Fibroblast of villous mesenchyme (primary cell): ENCODE results near the gene DDX31. TPM values are rescaled to one million over a fixed set of nuclear protein-coding genes. Genes with fewer than 3 reads are reported as not detected.

Experiments
- DNase-seq: peaks from one replicate; pipeline ENCODE4 v3.0.0-alpha.2; 2010; ENCODE audit warnings: low read depth
- H3K4me3 ChIP-seq: 2 replicates; pipeline ENCODE4 v1.5.1; 2011; ENCODE audit warnings: low read depth, mild to moderate bottlenecking, low read length
- total RNA-seq: library from RNA; depleted of rRNA; stranded (reverse); fragments of >200 nt; gene quantifications from 2 replicates; pipeline ENCODE4 v1.2.3, GENCODE V29; 2012
- TF ChIP-seq, protein P1 (sequence below): IDR thresholded peaks from 2 replicates; pipeline ENCODE4 v1.5.1; 2012; ENCODE audit warnings: low read depth, mild to moderate bottlenecking, low read length; ENCODE audit not compliant: insufficient read depth

Gene DDX31
- total RNA-seq, 1 donor = 19.4 TPM

- H3K4me3 ChIP-seq = no peak overlapping the region
- no peak for DNase-seq
- TF ChIP-seq, protein P1, sequence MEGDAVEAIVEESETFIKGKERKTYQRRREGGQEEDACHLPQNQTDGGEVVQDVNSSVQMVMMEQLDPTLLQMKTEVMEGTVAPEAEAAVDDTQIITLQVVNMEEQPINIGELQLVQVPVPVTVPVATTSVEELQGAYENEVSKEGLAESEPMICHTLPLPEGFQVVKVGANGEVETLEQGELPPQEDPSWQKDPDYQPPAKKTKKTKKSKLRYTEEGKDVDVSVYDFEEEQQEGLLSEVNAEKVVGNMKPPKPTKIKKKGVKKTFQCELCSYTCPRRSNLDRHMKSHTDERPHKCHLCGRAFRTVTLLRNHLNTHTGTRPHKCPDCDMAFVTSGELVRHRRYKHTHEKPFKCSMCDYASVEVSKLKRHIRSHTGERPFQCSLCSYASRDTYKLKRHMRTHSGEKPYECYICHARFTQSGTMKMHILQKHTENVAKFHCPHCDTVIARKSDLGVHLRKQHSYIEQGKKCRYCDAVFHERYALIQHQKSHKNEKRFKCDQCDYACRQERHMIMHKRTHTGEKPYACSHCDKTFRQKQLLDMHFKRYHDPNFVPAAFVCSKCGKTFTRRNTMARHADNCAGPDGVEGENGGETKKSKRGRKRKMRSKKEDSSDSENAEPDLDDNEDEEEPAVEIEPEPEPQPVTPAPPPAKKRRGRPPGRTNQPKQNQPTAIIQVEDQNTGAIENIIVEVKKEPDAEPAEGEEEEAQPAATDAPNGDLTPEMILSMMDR = no peak
Observed at GRCh38 chr9:132606066-132606465, 63.7 kb downstream of the DDX31 start.

GRCh38 chr9:132605387-132605786 lies 64.4 kb downstream of the DDX31 start:
- no peak overlapping the region for H3K4me3 ChIP-seq
- no peak for DNase-seq
- TF ChIP-seq, protein P1 = no peak

DNA sequence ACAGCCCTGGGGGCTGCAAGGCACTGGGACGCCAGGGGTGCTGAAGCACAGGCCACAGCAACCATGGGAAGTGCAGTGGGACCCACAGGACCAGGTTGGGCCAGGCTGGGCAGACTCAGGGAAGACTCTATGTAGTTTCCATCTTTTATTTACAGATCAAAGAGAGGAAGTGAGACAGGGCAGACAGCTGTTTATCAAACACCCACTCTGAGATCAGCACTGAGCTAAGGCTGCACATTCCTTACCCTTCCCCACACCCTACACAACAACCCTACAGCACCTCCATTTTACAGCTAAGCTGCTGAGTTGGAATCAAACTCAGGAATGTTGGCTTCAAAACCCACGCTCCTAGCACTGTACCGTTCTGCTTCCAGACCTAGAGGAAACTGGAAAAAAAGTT lies 67.6 kb downstream of the DDX31 start:
- no peak overlapping the region for H3K4me3 ChIP-seq
- TF ChIP-seq, protein P1 = no peak
- no peak for DNase-seq

DNA sequence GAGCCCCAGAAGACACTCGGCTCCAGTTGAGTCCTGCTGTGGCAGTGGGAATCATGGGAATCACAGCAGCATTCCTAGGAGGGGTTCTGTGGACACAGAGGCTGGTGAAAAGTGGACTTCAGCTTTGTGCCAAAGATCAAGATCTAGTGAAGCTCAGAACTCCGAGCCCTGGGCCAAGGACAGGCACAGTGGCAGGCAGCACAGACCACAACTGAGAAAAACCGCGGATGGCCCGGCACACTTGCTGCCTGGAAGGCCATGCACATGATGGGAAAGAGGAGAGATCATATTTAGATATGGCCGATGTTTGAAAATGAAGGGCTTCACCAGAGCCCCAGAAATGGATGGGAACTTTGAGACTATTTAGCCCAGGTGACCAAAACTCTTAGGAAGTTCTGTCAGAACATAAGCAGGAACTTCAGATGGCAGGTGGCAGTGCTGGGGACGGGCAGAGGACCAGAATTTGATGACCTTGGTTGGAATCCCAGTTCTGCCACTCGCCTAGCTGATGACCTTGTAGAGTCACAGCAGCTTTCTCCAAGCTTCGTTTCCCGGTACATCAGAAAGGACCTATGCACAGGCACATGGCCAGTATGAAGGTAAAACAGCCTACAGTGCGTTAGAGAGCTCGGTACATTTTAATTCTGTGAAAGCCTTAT lies 69.3 kb downstream of the DDX31 start:
- no peak for DNase-seq
- TF ChIP-seq, protein P1 = no peak
- no peak overlapping the region for H3K4me3 ChIP-seq

DNA sequence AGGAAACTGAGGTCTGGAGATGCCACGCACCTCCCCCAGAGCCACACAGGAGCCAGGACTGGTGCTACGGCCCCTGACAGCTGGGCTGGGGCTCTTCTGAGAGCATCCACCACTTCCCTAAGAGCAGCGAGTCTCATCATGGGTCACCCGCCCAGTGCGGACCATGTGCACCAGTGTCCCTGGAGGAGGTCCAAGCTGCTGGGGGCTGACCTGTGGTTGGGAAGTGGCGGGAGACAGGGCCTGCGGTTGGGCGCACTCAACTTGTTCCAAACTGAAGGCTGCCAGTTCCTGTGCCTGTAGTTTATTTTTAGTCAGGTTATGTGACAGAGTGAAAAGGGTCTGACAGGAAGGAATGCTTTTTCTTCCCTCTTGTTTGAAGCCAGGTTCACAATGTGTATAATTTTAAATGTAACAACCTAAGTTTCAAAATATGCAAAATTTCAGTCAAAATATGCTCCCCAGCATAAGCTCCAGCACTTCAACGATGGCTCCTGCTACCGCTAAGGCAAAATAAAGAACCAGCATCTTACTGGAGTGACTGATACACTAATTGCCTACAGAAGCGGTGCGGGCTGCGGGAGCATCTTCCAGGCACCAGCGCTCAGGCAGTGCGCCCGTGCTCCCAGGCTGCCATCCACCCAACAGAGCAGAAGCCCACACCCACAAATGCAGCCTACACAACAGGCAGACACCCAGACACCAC lies 72.6 kb downstream of the DDX31 start:
- TF ChIP-seq, protein P1 = no peak
- no peak overlapping the region for H3K4me3 ChIP-seq
- no peak for DNase-seq

DNA sequence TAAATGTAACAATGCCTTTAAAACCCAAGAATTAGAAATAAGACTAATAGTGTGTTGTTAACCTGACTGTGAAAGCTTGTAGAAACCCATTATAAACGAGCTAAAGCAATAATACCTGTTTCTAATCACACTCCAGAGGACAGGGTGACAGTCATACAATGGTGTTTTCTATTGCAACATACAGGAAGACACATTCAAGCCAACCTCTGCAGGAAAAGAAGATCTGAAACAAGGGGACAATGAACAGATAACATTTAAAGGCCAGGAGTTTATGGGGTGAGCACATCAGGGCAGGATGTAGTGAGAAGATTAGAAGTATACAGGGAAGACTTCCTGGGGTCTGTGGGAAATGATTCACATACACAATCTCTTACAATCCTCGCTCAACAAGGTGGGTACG lies 73.6 kb downstream of the DDX31 start:
- no peak for DNase-seq
- H3K4me3 ChIP-seq = no peak overlapping the region
- TF ChIP-seq, protein P1 = no peak
